H1 (cell line): ENCODE measurements around the gene EZH1. TPM values are rescaled to one million over a fixed set of nuclear protein-coding genes. Genes with fewer than 3 reads are reported as not detected.

Experiments
- CTCF ChIA-PET: fragments of 300-600 bp; sonication (Branson Sonifier 250); formaldehyde crosslinking; loops from one replicate; lab custom pipeline; 2021; ENCODE audit not compliant: partially characterized antibody; lab: Charles Lee
- POLR2A ChIA-PET: fragments of 300-600 bp; sonication (Branson Sonifier 250); formaldehyde crosslinking; loops from one replicate; lab custom pipeline; 2021; ENCODE audit warnings: inconsistent platforms; ENCODE audit not compliant: partially characterized antibody; lab: Charles Lee
- DNase-seq, 2 experiments: peaks; one replicate each; pipeline versions ENCODE4 v3.0.0 to v3.0.0-alpha.2; 2010 to 2022; ENCODE audit warnings: low spot score in 2 of 2, low read depth in 1 of 2, mixed read lengths in 1 of 2
- FAIRE-seq: peaks from 2 replicates; lab custom pipeline; 2011; peaks lifted over from hg19 to GRCh38; lab: Jason Lieb, UNC
- H2AFZ ChIP-seq: 2 replicates; pipeline ENCODE4 v1.8.1; 2012; ENCODE audit warnings: low read length, inconsistent platforms
- H2AK5ac ChIP-seq: 2 replicates; pipeline ENCODE4 v1.6.1; 2013; ENCODE audit warnings: low read depth, low read length
- H2BK120ac ChIP-seq: replicated peaks from 2 replicates; pipeline ENCODE3; 2013; ENCODE audit warnings: low read depth, low read length, inconsistent platforms
- H2BK12ac ChIP-seq: 2 replicates; pipeline ENCODE4 v1.6.1; 2013; ENCODE audit warnings: low read depth, low read length
- H2BK15ac ChIP-seq: 2 replicates; pipeline ENCODE4 v1.6.1; 2013; ENCODE audit warnings: low read length
- H2BK20ac ChIP-seq: 2 replicates; pipeline ENCODE4 v1.6.1; 2013; ENCODE audit warnings: low read length
- H2BK5ac ChIP-seq: 2 replicates; pipeline ENCODE4 v1.6.1; 2013; ENCODE audit warnings: low read depth, low read length
- H3K14ac ChIP-seq: 2 replicates; pipeline ENCODE4 v1.6.1; 2013; ENCODE audit warnings: inconsistent platforms; ENCODE audit not compliant: insufficient read length
- H3K18ac ChIP-seq: 2 replicates; pipeline ENCODE4 v1.6.1; 2013; ENCODE audit warnings: low read length; ENCODE audit errors: extremely low read depth
- H3K23ac ChIP-seq: 2 replicates; pipeline ENCODE4 v1.6.1; 2013; ENCODE audit warnings: inconsistent platforms; ENCODE audit not compliant: insufficient read length
- H3K23me2 ChIP-seq: 2 replicates; pipeline ENCODE4 v1.6.1; 2013; ENCODE audit warnings: low read depth, low read length
- H3K27ac ChIP-seq: 2 replicates; pipeline ENCODE4 v1.6.1; 2011; ENCODE audit warnings: low read depth, low read length, inconsistent platforms
- H3K27me3 ChIP-seq, 4 experiments: replicated peaks in 1 of 4; 1 replicate in 1 of 4; 2 replicates in 3 of 4; pipeline versions ENCODE4 v1.6.1 to v1.8.1; 2011 to 2013; ENCODE audit warnings: low read length in 3 of 4, mild to moderate bottlenecking in 3 of 4, inconsistent platforms in 2 of 4, mixed read lengths in 2 of 4, moderate library complexity in 1 of 4; ENCODE audit not compliant: control insufficient read depth in 3 of 4, insufficient read depth in 3 of 4; ENCODE audit errors: extremely low read depth in 1 of 4
- H3K36me3 ChIP-seq, 4 experiments: 2 replicates each; pipeline versions ENCODE4 v1.6.1 to v1.8.1; 2011 to 2013; ENCODE audit warnings: mild to moderate bottlenecking in 4 of 4, low read length in 3 of 4, moderate library complexity in 2 of 4, control low read depth in 1 of 4, inconsistent platforms in 1 of 4; ENCODE audit not compliant: insufficient read depth in 4 of 4, control insufficient read depth in 2 of 4
- H3K4ac ChIP-seq: replicated peaks from 2 replicates; pipeline ENCODE3; 2013; ENCODE audit warnings: low read length, low read depth, mixed read lengths, inconsistent platforms; ENCODE audit not compliant: insufficient read length
- H3K4me1 ChIP-seq, 4 experiments: replicated peaks in 1 of 4; 1 replicate in 1 of 4; 2 replicates in 3 of 4; pipeline versions ENCODE4 v1.6.1 to v1.8.1; 2011 to 2013; ENCODE audit warnings: low read length in 3 of 4, inconsistent platforms in 2 of 4, mixed read lengths in 1 of 4; ENCODE audit not compliant: insufficient read depth in 4 of 4, control insufficient read depth in 3 of 4
- H3K4me2 ChIP-seq, 2 experiments: 2 replicates each; pipeline versions ENCODE4 v1.6.1 to v1.8.1; 2011 to 2013; ENCODE audit warnings: low read depth in 2 of 2, low read length in 2 of 2, control low read depth in 1 of 2, inconsistent platforms in 1 of 2, mild to moderate bottlenecking in 1 of 2; ENCODE audit not compliant: insufficient read depth in 1 of 2
- H3K4me3 ChIP-seq, 4 experiments: fragments of 200-600, 300-600 bp in 1 of 4; sonication (generic), shearing (Covaris generic), sonication (Bioruptor Twin) in 1 of 4; 2 replicates each; pipeline versions ENCODE4 v1.5.1 to v1.8.1; 2011 to 2016; ENCODE audit warnings: low read length in 4 of 4, low read depth in 3 of 4, control low read depth in 2 of 4, inconsistent platforms in 2 of 4, mild to moderate bottlenecking in 2 of 4, mixed read lengths in 1 of 4, moderate library complexity in 1 of 4; ENCODE audit not compliant: insufficient read depth in 2 of 4; ENCODE audit errors: extremely low read depth in 1 of 4
- H3K56ac ChIP-seq: replicated peaks from 2 replicates; pipeline ENCODE3; 2013; ENCODE audit warnings: low read depth, mild to moderate bottlenecking, mixed read lengths, low read length, inconsistent platforms; ENCODE audit not compliant: insufficient read length
- H3K79me1 ChIP-seq: 2 replicates; pipeline ENCODE4 v1.6.1; 2013; ENCODE audit warnings: low read depth, low read length, control low read depth
- H3K79me2 ChIP-seq, 2 experiments: 2 replicates each; pipeline versions ENCODE4 v1.6.1 to v1.8.1; 2012 to 2013; ENCODE audit warnings: low read length in 2 of 2, mild to moderate bottlenecking in 2 of 2, inconsistent platforms in 1 of 2; ENCODE audit not compliant: insufficient read depth in 2 of 2, control insufficient read depth in 1 of 2
- H3K9ac ChIP-seq, 4 experiments: replicated peaks in 1 of 4; 1 replicate in 1 of 4; 2 replicates in 3 of 4; pipeline versions ENCODE4 v1.6.1 to v1.8.1; 2011 to 2013; ENCODE audit warnings: low read depth in 3 of 4, low read length in 3 of 4, control low read depth in 2 of 4, mild to moderate bottlenecking in 2 of 4, moderate library complexity in 2 of 4, inconsistent platforms in 1 of 4; ENCODE audit errors: extremely low read depth in 1 of 4
- H3K9me3 ChIP-seq, 2 experiments: 2 replicates each; pipeline versions ENCODE4 v1.6.1 to v1.8.1; 2012 to 2013; ENCODE audit warnings: mild to moderate bottlenecking in 2 of 2, moderate library complexity in 2 of 2, control low read depth in 1 of 2, inconsistent platforms in 1 of 2, low read depth in 1 of 2, low read length in 1 of 2, mixed read lengths in 1 of 2; ENCODE audit not compliant: insufficient read depth in 2 of 2
- H4K20me1 ChIP-seq, 2 experiments: replicated peaks in 1 of 2; 2 replicates each; pipeline versions ENCODE3 to v1.8.1; 2011 to 2013; ENCODE audit warnings: inconsistent platforms in 2 of 2, low read length in 2 of 2, mild to moderate bottlenecking in 1 of 2; ENCODE audit not compliant: insufficient read depth in 2 of 2, control insufficient read depth in 1 of 2
- H4K5ac ChIP-seq: 2 replicates; pipeline ENCODE4 v1.6.1; 2013; ENCODE audit warnings: low read length, low read depth, mixed read lengths, inconsistent platforms; ENCODE audit not compliant: insufficient read length
- H4K8ac ChIP-seq: 2 replicates; pipeline ENCODE4 v1.8.0; 2013; ENCODE audit warnings: mild to moderate bottlenecking, moderate library complexity, low read length, inconsistent platforms; ENCODE audit not compliant: insufficient read depth; ENCODE audit errors: extremely low read depth
- H4K91ac ChIP-seq: replicated peaks from 2 replicates; pipeline ENCODE3; 2013; ENCODE audit warnings: low read length, mixed read lengths, inconsistent platforms; ENCODE audit not compliant: insufficient read length
- WGBS, 2 experiments: shearing (Covaris generic) in 1 of 2; methylation state at CpG; one replicate each; pipeline versions ENCODE4 v1.1.6 to v1.1.7; 2013 to 2015; ENCODE audit warnings: low lambda C conversion rate in 2 of 2, mixed read lengths in 2 of 2, inconsistent platforms in 1 of 2, low coverage in 1 of 2, missing lambda C conversion rate in 1 of 2; ENCODE audit not compliant: insufficient replicate concordance in 2 of 2, insufficient coverage in 1 of 2, insufficient read length in 1 of 2; ENCODE audit errors: extremely low coverage in 1 of 2, missing lambda C conversion rate in 1 of 2; 5-methylcytosine and 5-hydroxymethylcytosine counted together
- polyA plus RNA-seq, 7 experiments: library from polyadenylated mRNA; depleted of rRNA in 3 of 7; stranded (reverse) in 5 of 7; unstranded in 2 of 7; fragments of >200 nt in 5 of 7; fragments of 200-250 nt in 2 of 7; gene quantifications; 1 replicate in 5 of 7; 2 replicates in 1 of 7; 4 replicates in 1 of 7; pipeline versions ENCODE4 v1.2.1 to v1.2.3, GENCODE V29; 2011 to 2013; ENCODE audit warnings: missing spikeins in 2 of 7, mixed read lengths in 2 of 7
- total RNA-seq: library from RNA; stranded (reverse); fragmentation: NEBNext Ultra II Directional; extraction: Animal tissue kit (Norgen Biotek cat#: 25700); gene quantifications from 2 replicates; pipeline ENCODE4 v1.2.1, GENCODE V29; 2021
- TF ChIP-seq, protein P1 (sequence below): IDR thresholded peaks from 2 replicates; pipeline ENCODE4 v1.6.1; 2012; ENCODE audit warnings: inconsistent platforms

Gene EZH1
- total and polyA plus RNA-seq, 2 of the 8 experiments (the other 6 are each of a cell fraction or from before 2014, with no cell fraction given): 17.4 to 20.8 TPM

DNA sequence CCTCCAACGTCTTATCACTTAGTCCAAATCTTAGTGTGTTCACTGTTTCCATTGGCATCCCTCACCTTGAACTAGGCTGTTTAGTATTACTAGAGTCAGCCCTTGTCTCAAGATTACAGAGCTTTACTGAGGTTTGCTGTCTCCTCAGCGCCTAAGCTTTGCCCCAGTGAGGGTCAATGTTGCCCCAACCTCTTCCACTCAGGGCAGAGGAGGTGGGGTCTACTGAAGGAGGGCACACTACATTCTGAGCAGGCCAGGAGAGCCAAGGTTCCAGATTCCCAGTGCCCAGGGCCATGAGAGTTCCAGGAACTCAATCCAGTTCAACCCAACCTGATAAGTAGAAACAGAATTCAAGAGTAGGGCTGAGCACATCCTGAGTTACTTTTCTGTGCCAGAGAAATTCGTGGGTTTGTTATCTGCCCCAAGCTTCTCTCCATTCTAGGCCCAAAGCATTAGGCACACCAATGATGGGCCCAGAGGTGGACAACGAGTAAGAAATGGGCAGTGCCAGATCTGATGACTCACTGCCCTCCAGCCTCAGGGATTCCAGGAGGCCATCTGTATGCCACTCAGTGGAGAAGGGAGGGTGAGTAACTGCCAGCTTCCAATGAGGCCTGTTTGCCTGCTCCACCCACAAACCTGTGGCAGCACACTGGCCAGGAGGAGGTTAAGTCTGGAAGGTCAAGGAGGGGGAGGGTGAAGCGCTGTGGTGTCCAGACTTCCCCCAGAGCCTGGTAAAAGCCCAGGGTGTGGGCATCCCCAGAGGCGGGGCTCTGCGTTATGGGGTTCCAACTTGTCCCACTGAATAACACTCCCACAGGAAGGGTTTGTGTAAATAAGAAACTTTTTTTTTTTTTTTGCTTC is 77.5 kb downstream of the EZH1 start:
- no peak overlapping the region for H3K23ac ChIP-seq
- H2AK5ac ChIP-seq: no peak overlapping the region
- no peak overlapping the region for H3K9ac ChIP-seq
- H2BK120ac ChIP-seq: no peak overlapping the region
- no peak overlapping the region for H2AFZ ChIP-seq
- H2BK5ac ChIP-seq: no peak overlapping the region; the same call in 1 of the 2 replicates
- H3K9me3 ChIP-seq: no peaks in the 10 kb centered on the region
- H3K14ac ChIP-seq: no peak overlapping the region
- no peaks in the 10 kb centered on the region for H3K79me2 ChIP-seq
- peaks cover 8 to 39% (median 15%) of the 10 kb centered on the region in 4 experiments; a peak in 6 of 8 replicates for H3K36me3 ChIP-seq
- no peaks in the 10 kb centered on the region for H3K79me1 ChIP-seq
- H3K4me1 ChIP-seq: peaks cover 0 to 26% (median 19%) of the 10 kb centered on the region in 4 experiments; a peak in 6 of 7 replicates
- peaks cover 18% of the 10 kb centered on the region for H3K23me2 ChIP-seq
- no peak overlapping the region for H3K18ac ChIP-seq
- no peak overlapping the region for H3K56ac ChIP-seq
- no peak overlapping the region for H4K5ac ChIP-seq
- TF ChIP-seq, protein P1, sequence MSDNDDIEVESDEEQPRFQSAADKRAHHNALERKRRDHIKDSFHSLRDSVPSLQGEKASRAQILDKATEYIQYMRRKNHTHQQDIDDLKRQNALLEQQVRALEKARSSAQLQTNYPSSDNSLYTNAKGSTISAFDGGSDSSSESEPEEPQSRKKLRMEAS: no peak
- TF ChIP-seq, all 59 proteins: peak for 0
- no peak for FAIRE-seq
- peaks cover 0 to 6% of the 10 kb centered on the region in 2 experiments for H4K20me1 ChIP-seq
- H2BK12ac ChIP-seq: no peak overlapping the region
- no peak overlapping the region for H3K4ac ChIP-seq
- peaks cover 2 to 16% (median 12%) of the 10 kb centered on the region in 4 experiments; a peak in 6 of 7 replicates for H3K27me3 ChIP-seq
- POLR2A ChIA-PET: interaction anchor here (0.8 to 16.6 kb wide), 8 partner anchors 3 to 130 kb away, joined by 3 to 239 read pairs (median 4); partner anchors contain the start of genes CCR10, CNTNAP1, PLEKHH3 and TUBG2
- H3K4me2 ChIP-seq: no peak overlapping the region
- no peak for DNase-seq
- H2BK15ac ChIP-seq: no peak overlapping the region
- no peak overlapping the region for H3K4me3 ChIP-seq
- 74% methylated on average over 7 of the region's 7 CpGs; no CpG with 5 or more reads in 1 of the 2 experiments for WGBS, 2 experiments
- no peak overlapping the region for H4K91ac ChIP-seq
- CTCF ChIA-PET: interaction anchor here (1.0 to 7.1 kb wide), 5 partner anchors 13 to 96 kb away, joined by 3 to 56 read pairs (median 4); partner anchors contain the start of genes CCR10 and PSMC3IP
- H3K27ac ChIP-seq: no peak overlapping the region
- no peak overlapping the region for H4K8ac ChIP-seq
- H2BK20ac ChIP-seq: no peak overlapping the region
